Astrocyte of the spinal cord (primary cell): ENCODE measurements around the gene FNDC1.

Experiments used
- DNase-seq: peaks from one replicate; pipeline ENCODE4 v3.0.0; 2011; ENCODE audit warnings: low read depth, low spot score
- H3K4me3 ChIP-seq: 2 replicates; pipeline ENCODE4 v1.5.1; 2011; ENCODE audit warnings: low read depth, mild to moderate bottlenecking, low read length, moderate library complexity
- CTCF ChIP-seq: IDR thresholded peaks from 2 replicates; pipeline ENCODE4 v1.5.1; 2012; ENCODE audit warnings: low read depth, mild to moderate bottlenecking, low read length, inconsistent platforms
- in situ Hi-C: cut with HindIII; loops from 2 replicates; pipeline ENCODE4 v1.10.0; 2017; ENCODE audit warnings: low sequenced_read_pairs

Gene FNDC1

GRCh38 chr6:159194421-159194820 lies 25.2 kb downstream of the FNDC1 start:
- TF ChIP-seq CTCF: no peak
- H3K4me3 ChIP-seq: no peak overlapping the region
- in situ Hi-C loops: no loop called here
- peak; percentile 44 for DNase-seq

DNA sequence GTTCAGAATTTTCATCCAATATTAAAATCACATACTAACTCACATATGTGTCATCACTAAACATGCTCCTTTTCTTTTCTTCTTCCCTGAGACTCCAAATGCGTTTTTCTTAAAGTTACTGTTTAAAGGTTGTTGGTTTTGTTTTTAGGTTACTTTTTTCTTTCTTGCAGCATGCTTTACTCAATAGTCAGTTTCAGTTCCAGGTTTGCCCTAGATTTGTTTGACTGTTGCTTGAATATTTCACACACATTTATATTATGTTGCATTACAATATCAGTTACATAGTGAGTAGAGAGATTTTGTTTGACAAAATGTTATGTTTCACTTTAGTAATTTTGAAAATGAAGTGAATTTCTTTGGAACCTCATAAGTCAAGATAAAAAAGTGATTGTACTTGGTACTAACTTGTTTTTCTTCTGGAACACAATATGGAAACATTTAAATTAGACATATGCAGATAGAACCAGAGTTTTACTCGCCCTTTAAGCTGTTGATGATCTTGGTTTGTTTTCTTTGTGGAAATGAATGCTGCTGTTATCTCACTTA lies 27.3 kb downstream of the FNDC1 start:
- TF ChIP-seq CTCF: no peak
- DNase-seq: no peak
- no peak overlapping the region for H3K4me3 ChIP-seq
- in situ Hi-C loops: no loop called here

DNA sequence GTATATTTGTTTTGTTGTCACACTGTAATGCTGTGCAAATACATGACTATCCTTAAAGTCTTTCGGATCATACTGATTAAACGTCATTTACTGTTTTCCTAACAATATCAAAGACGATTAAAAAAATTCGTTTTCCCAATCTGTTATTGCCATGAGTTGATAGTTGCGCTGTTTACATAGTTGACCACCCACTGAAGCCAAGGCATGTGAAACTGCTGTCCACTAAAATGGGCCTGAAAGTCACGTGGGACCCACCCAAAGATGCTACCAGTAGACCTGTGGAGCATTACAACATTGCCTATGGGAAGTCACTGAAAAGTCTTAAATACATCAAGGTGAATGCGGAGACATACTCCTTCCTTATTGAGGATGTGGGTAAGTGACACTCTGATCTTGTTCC lies 28.1 kb downstream of the FNDC1 start:
- TF ChIP-seq CTCF: no peak
- in situ Hi-C loops: no loop called here
- DNase-seq: no peak
- no peak overlapping the region for H3K4me3 ChIP-seq

DNA sequence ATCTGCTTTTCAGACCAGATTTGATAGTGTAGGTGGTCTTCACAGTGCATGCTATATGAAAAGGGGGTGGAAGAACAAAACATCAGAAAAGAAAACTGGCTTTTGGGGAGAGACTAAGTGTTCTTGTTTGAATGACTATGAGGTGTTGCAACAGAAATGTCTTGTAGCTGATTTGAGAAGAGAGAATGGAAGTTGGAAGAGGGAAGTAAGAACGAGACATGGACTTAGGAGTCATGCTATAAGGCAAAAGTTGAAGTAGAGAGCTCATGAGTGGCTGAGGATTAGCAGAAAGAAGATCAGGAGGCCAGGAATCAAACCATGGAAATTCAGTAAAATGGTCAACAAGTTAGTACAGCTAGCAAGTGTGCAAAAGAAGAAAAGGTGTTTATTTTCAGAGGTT lies 32.1 kb downstream of the FNDC1 start:
- in situ Hi-C loops: no loop called here

DNA sequence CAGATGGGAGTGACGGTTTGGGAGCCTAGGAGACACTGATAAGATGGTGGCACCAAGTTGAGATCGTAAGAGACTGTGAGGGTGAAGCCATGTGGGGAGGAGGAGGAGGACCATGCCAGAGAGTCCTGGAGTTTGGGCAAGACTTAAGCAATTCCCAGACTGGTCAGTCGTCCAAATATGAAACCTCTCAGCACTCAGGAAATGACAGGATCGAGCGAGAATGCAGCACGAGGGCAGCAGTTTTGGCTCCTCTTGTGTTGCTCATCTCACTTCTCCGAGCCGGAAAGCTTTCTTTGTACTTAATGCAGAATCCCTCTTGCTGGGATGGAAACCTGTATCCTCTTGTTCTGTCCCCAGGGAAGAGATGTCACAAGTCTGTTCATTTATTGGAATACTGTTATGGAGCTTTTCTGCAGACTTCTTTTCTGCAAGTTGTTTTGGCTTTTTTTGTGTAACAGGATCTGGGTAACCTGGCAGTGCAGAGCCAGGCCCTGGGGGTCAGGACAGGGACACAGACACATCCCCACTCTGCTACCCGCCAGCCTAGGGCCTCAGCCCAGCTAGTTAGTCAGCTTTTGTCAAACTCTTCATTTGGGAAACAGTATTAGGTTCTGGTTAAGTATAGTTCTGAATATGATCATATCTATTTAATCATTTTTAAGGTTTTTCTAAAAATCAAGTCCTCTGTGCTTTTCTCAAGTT lies 34.3 kb downstream of the FNDC1 start:
- TF ChIP-seq CTCF: no peak
- H3K4me3 ChIP-seq: no peak overlapping the region
- peak; percentile 83 for DNase-seq
- in situ Hi-C loops: no loop called here

More for the DNA sequence above, 32.1 kb downstream of the FNDC1 start:
- H3K4me3 ChIP-seq: no peak overlapping the region
- no peak for TF ChIP-seq CTCF
- DNase-seq: no peak

GRCh38 chr6:159204605-159205004 lies 35.4 kb downstream of the FNDC1 start:
- TF ChIP-seq CTCF: no peak
- no peak overlapping the region for H3K4me3 ChIP-seq
- DNase-seq: no peak
- in situ Hi-C loops: no loop called here

DNA sequence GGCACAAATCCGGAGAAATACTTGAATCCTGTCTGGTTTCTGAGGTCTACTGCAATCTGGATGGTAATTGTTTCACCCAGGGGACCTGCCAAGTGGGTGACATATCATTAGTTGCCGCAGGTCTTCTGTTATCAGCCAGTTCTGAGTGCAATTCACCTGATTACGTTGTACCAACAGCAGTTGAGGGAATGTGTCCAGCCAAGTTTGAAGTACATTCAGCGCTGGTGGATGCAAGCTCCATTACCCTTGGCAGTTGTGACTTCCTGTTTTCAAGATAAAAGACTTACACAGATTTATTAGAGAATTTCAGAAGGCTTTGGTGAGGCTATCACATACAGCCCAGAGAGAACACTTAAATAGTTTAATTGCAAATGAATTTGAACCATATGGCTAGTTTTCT lies 42.8 kb downstream of the FNDC1 start:
- no peak for DNase-seq
- in situ Hi-C loops: no loop called here
- H3K4me3 ChIP-seq: no peak overlapping the region
- no peak for TF ChIP-seq CTCF
